K562 (cell line): ENCODE measurements around the gene EPB41L4B. TPM values are rescaled to one million over a fixed set of nuclear protein-coding genes. Genes with fewer than 3 reads are reported as not detected.

Experiments
- RAD21 ChIP-seq, 2 experiments: fragments of 250-450 bp in 1 of 2; fragments of 450-650 bp in 1 of 2; sonication (Bioruptor Pico) in 1 of 2; formaldehyde crosslinking in 1 of 2; IDR thresholded peaks in 1 of 2; conservative IDR thresholded peaks in 1 of 2; 2 replicates each; pipeline versions ENCODE4 v1.4.0 to v1.8.0; 2020 to 2022; ENCODE audit warnings: mild to moderate bottlenecking in 2 of 2, moderate library complexity in 1 of 2
- ZNF75A ChIP-seq: fragments of 450-650 bp; formaldehyde crosslinking; IDR thresholded peaks from 2 replicates; pipeline ENCODE4 v1.4.0; 2020; ENCODE audit warnings: mild to moderate bottlenecking
- polyA plus RNA-seq, 8 experiments: library from polyadenylated mRNA; depleted of rRNA in 4 of 8; stranded (reverse) in 5 of 8; unstranded in 3 of 8; fragments of >200 nt; fragmentation: Nextera tagmentation in 2 of 8; fragmentation: Illumina TruSeq in 1 of 8; extraction: Ambion mirVana in 2 of 8; extraction: Trizol in 1 of 8; gene quantifications; 2 replicates each; pipeline versions ENCODE4 v1.2.1 to v1.2.3, GENCODE V29; 2011 to 2014; ENCODE audit warnings: inconsistent platforms in 1 of 8, missing spikeins in 1 of 8
- total RNA-seq, 7 experiments: library from RNA; depleted of rRNA in 6 of 7; stranded (reverse); fragments of >200 nt in 6 of 7; fragmentation: Illumina TruSeq in 2 of 7; extraction: Trizol in 2 of 7; gene quantifications; 2 replicates each; pipeline versions ENCODE4 v1.2.1 to v1.2.3, GENCODE V29; 2011 to 2021; ENCODE audit warnings: low replicate concordance in 1 of 7
- TF ChIP-seq, protein P1 (sequence below), 2 experiments: fragments of 450-650 bp; formaldehyde crosslinking in 1 of 2; IDR thresholded peaks; 2 replicates each; pipeline versions ENCODE4 v1.4.0 to v1.6.1; 2014 to 2020; ENCODE audit warnings: mild to moderate bottlenecking in 2 of 2, borderline replicate concordance in 1 of 2, low read depth in 1 of 2

The EPB41L4B gene
- total and polyA plus RNA-seq, 9 of the 15 experiments (the other 6 are each of a cell fraction or from before 2014, with no cell fraction given): 0.09 to 0.38 (median 0.21) TPM

DNA sequence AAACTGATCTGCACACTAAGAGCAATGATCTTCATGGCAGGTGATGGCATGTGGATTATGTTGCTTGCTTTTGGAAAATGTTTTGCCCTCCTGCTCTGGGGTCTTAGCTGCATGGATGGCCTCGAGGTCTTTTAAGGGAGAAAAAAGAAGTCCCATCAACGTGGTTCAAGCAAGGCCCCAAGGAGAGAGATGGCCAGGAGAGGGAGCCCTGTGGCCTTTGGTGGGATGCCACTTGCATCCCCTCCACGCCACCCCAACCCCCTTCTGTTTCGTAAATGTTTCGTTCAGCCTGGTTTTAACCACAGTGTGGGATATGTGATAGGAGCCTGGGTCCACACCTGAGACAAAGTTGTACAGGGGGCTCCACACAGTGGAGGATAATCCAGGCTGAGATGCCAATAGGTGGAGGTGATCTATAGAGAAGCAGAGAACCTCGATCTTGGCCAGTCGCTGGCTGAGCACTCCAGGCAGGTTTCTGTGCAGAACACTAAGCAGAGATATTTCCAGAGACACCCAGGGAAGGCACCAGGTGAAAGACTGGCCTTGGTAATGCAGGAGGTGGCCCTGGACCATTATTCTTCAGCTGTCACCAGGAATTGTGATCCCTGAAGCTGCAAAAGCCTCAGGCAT is 128.0 kb downstream of the EPB41L4B start (continued):
- TF ChIP-seq, protein P1, sequence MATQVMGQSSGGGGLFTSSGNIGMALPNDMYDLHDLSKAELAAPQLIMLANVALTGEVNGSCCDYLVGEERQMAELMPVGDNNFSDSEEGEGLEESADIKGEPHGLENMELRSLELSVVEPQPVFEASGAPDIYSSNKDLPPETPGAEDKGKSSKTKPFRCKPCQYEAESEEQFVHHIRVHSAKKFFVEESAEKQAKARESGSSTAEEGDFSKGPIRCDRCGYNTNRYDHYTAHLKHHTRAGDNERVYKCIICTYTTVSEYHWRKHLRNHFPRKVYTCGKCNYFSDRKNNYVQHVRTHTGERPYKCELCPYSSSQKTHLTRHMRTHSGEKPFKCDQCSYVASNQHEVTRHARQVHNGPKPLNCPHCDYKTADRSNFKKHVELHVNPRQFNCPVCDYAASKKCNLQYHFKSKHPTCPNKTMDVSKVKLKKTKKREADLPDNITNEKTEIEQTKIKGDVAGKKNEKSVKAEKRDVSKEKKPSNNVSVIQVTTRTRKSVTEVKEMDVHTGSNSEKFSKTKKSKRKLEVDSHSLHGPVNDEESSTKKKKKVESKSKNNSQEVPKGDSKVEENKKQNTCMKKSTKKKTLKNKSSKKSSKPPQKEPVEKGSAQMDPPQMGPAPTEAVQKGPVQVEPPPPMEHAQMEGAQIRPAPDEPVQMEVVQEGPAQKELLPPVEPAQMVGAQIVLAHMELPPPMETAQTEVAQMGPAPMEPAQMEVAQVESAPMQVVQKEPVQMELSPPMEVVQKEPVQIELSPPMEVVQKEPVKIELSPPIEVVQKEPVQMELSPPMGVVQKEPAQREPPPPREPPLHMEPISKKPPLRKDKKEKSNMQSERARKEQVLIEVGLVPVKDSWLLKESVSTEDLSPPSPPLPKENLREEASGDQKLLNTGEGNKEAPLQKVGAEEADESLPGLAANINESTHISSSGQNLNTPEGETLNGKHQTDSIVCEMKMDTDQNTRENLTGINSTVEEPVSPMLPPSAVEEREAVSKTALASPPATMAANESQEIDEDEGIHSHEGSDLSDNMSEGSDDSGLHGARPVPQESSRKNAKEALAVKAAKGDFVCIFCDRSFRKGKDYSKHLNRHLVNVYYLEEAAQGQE (IDR thresholded peaks at IDR 0.05; ENCODE audit: borderline replicate concordance): peak; percentile 40; the same call in 1 of the 2 replicates
- TF ChIP-seq, protein P1 (CRISPR knock-in tag; IDR thresholded peaks at IDR 0.05; ENCODE audit: low read depth): no peak
- TF ChIP-seq ZNF75A (CRISPR knock-in tag): no peak
- peak; percentile 26 to 65; a peak in 3 of 4 replicates for TF ChIP-seq RAD21 (CRISPR knock-in tag; conservative IDR thresholded peaks at IDR 0.05 in 1 of 2, IDR thresholded peaks at IDR 0.05 in 1 of 2)
